Astrocyte of the spinal cord (primary cell): ENCODE results near the gene COL9A3.

Experiments used
- DNase-seq: peaks from one replicate; pipeline ENCODE4 v3.0.0; 2011; ENCODE audit warnings: low read depth, low spot score
- H3K4me3 ChIP-seq: 2 replicates; pipeline ENCODE4 v1.5.1; 2011; ENCODE audit warnings: low read depth, mild to moderate bottlenecking, low read length, moderate library complexity
- in situ Hi-C: cut with HindIII; loops from 2 replicates; pipeline ENCODE4 v1.10.0; 2017; ENCODE audit warnings: low sequenced_read_pairs
- TF ChIP-seq, protein P1 (sequence below): IDR thresholded peaks from 2 replicates; pipeline ENCODE4 v1.5.1; 2012; ENCODE audit warnings: low read depth, mild to moderate bottlenecking, low read length, inconsistent platforms

COL9A3 gene

GRCh38 chr20:62819494-62820174 lies 2.8 kb downstream of the COL9A3 start:
- in situ Hi-C loops, result no loop called here
- DNase-seq, result peak; percentile 36
- TF ChIP-seq, protein P1, sequence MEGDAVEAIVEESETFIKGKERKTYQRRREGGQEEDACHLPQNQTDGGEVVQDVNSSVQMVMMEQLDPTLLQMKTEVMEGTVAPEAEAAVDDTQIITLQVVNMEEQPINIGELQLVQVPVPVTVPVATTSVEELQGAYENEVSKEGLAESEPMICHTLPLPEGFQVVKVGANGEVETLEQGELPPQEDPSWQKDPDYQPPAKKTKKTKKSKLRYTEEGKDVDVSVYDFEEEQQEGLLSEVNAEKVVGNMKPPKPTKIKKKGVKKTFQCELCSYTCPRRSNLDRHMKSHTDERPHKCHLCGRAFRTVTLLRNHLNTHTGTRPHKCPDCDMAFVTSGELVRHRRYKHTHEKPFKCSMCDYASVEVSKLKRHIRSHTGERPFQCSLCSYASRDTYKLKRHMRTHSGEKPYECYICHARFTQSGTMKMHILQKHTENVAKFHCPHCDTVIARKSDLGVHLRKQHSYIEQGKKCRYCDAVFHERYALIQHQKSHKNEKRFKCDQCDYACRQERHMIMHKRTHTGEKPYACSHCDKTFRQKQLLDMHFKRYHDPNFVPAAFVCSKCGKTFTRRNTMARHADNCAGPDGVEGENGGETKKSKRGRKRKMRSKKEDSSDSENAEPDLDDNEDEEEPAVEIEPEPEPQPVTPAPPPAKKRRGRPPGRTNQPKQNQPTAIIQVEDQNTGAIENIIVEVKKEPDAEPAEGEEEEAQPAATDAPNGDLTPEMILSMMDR, result no peak
- no peak overlapping the region for H3K4me3 ChIP-seq

GRCh38 chr20:62820208-62820961 lies 3.5 kb downstream of the COL9A3 start:
- in situ Hi-C loops, result no loop called here
- DNase-seq, result no peak
- TF ChIP-seq, protein P1, result no peak
- no peak overlapping the region for H3K4me3 ChIP-seq

- in situ Hi-C loops, result no loop called here
- TF ChIP-seq, protein P1, result no peak
- H3K4me3 ChIP-seq, result no peak overlapping the region
- DNase-seq, result no peak
These were observed 4.3 kb downstream of the COL9A3 start for GRCh38 chr20:62820962-62821725.

DNA sequence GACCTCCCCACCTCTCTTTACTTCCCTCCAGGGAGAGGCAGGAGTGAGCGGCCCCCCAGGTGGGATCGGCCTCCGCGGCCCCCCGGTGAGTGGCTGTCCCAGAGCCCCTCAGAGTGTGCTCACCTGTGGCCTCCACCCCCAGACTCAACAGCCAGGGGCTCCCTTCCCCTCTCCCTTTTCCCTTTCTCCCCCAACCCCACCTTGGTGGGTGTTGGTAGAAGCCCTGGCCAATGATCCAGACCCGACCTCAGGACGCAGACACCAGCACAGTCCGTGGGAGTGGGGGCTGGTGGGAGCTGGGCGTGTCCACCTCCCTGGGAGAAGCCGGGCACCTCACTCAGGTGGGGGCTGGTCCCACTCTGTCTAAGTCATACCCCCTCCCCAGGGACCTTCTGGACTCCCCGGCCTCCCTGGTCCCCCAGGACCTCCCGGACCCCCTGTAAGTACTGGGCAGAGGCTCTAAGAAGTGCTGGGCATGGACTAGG lies 4.9 kb downstream of the COL9A3 start:
- DNase-seq, result no peak
- TF ChIP-seq, protein P1, result no peak
- in situ Hi-C loops, result no loop called here
- no peak overlapping the region for H3K4me3 ChIP-seq

GRCh38 chr20:62822239-62822787 lies 5.5 kb downstream of the COL9A3 start:
- TF ChIP-seq, protein P1, result no peak
- no peak for DNase-seq
- in situ Hi-C loops, result no loop called here
- no peak overlapping the region for H3K4me3 ChIP-seq
